Nephron progenitor cell (in vitro differentiated cells): ENCODE results near the gene ENPP1.

Experiments used
- DNase-seq: peaks from one replicate; pipeline ENCODE4 v3.0.0; 2021
- H3K27ac Mint-ChIP-seq: 2 replicates; pipeline ENCODE4 v1.8.0; 2021; ENCODE audit warnings: mild to moderate bottlenecking, moderate library complexity, mixed read lengths
- H3K27me3 Mint-ChIP-seq: 2 replicates; pipeline ENCODE4 v1.8.0; 2021; ENCODE audit warnings: mild to moderate bottlenecking, low read depth, mixed read lengths; ENCODE audit not compliant: poor library complexity
- H3K36me3 Mint-ChIP-seq: 2 replicates; pipeline ENCODE4 v1.8.0; 2021; ENCODE audit warnings: low read depth, mixed read lengths
- H3K4me1 Mint-ChIP-seq: 2 replicates; pipeline ENCODE4 v1.8.0; 2021; ENCODE audit warnings: mixed read lengths
- H3K4me3 Mint-ChIP-seq: 2 replicates; pipeline ENCODE4 v1.8.0; 2021; ENCODE audit warnings: mild to moderate bottlenecking, moderate library complexity, mixed read lengths
- H3K9me3 Mint-ChIP-seq: 2 replicates; pipeline ENCODE4 v1.8.0; 2021; ENCODE audit warnings: mild to moderate bottlenecking, moderate library complexity, mixed read lengths
- TF ChIP-seq, protein P1 (sequence below): fragments of 200-600 bp; sonication (generic); IDR thresholded peaks from 2 replicates; pipeline ENCODE4 v1.5.0; 2021; ENCODE audit warnings: antibody characterized with exemption

Gene ENPP1

DNA sequence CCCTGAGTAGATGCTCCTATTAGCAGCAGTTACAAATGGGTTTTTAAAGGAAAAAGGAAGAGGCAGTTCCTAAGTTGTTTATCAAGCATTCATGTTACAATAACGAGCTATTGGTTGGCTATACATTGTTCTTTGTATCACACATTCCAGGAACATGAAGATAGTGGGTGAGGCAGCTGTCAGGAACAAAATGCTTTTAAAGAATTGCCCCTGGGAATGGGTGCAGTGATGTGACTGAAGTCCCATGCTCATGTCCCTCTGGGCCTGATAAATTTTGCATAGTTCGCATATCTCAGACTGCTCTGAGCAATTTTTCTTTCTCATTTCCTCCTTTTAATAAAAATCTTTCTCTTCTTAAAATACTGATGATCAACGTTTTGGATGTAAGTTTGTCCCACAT lies 3.7 kb downstream of the ENPP1 start:
- Mint-ChIP-seq H3K27ac (no peak overlapping the region), H3K4me1 (peaks cover 29% of the 10 kb centered on the region), H3K27me3 (peaks cover 18% of the 10 kb centered on the region), H3K4me3 (no peak overlapping the region), H3K36me3 (no peaks in the 10 kb centered on the region), H3K9me3 (no peaks in the 10 kb centered on the region)
- no peak for DNase-seq
- TF ChIP-seq, protein P1, sequence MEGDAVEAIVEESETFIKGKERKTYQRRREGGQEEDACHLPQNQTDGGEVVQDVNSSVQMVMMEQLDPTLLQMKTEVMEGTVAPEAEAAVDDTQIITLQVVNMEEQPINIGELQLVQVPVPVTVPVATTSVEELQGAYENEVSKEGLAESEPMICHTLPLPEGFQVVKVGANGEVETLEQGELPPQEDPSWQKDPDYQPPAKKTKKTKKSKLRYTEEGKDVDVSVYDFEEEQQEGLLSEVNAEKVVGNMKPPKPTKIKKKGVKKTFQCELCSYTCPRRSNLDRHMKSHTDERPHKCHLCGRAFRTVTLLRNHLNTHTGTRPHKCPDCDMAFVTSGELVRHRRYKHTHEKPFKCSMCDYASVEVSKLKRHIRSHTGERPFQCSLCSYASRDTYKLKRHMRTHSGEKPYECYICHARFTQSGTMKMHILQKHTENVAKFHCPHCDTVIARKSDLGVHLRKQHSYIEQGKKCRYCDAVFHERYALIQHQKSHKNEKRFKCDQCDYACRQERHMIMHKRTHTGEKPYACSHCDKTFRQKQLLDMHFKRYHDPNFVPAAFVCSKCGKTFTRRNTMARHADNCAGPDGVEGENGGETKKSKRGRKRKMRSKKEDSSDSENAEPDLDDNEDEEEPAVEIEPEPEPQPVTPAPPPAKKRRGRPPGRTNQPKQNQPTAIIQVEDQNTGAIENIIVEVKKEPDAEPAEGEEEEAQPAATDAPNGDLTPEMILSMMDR, result no peak

GRCh38 chr6:131813991-131814390 lies 6.2 kb downstream of the ENPP1 start:
- TF ChIP-seq, protein P1, result no peak
- peaks cover 3% of the 10 kb centered on the region for H3K27me3 Mint-ChIP-seq
- H3K4me3 Mint-ChIP-seq, result no peak overlapping the region
- H3K27ac Mint-ChIP-seq, result no peak overlapping the region
- DNase-seq, result no peak
- no peaks in the 10 kb centered on the region for H3K9me3 Mint-ChIP-seq
- H3K4me1 Mint-ChIP-seq, result peaks cover 13% of the 10 kb centered on the region
- H3K36me3 Mint-ChIP-seq, result no peaks in the 10 kb centered on the region

GRCh38 chr6:131816869-131817268 lies 9.0 kb downstream of the ENPP1 start:
- no peaks in the 10 kb centered on the region for H3K36me3 Mint-ChIP-seq
- H3K4me1 Mint-ChIP-seq, result peaks cover 13% of the 10 kb centered on the region
- no peak overlapping the region for H3K4me3 Mint-ChIP-seq
- no peak for DNase-seq
- no peaks in the 10 kb centered on the region for H3K9me3 Mint-ChIP-seq
- H3K27me3 Mint-ChIP-seq, result no peaks in the 10 kb centered on the region
- H3K27ac Mint-ChIP-seq, result no peak overlapping the region
- TF ChIP-seq, protein P1, result no peak

GRCh38 chr6:131819572-131820124 lies 11.8 kb downstream of the ENPP1 start:
- Mint-ChIP-seq H3K36me3 (no peaks in the 10 kb centered on the region), H3K27ac (no peak overlapping the region), H3K4me3 (no peak overlapping the region), H3K9me3 (no peaks in the 10 kb centered on the region), H3K27me3 (peaks cover 3% of the 10 kb centered on the region), H3K4me1 (peaks cover 6% of the 10 kb centered on the region)
- TF ChIP-seq, protein P1, result no peak
- DNase-seq, result no peak

GRCh38 chr6:131821010-131821807 lies 13.4 kb downstream of the ENPP1 start:
- no peak overlapping the region for H3K4me3 Mint-ChIP-seq
- H3K27me3 Mint-ChIP-seq, result peaks cover 3% of the 10 kb centered on the region
- DNase-seq, result no peak
- H3K36me3 Mint-ChIP-seq, result no peaks in the 10 kb centered on the region
- H3K9me3 Mint-ChIP-seq, result no peaks in the 10 kb centered on the region
- H3K27ac Mint-ChIP-seq, result no peak overlapping the region
- TF ChIP-seq, protein P1, result no peak
- H3K4me1 Mint-ChIP-seq, result peaks cover 3% of the 10 kb centered on the region

DNA sequence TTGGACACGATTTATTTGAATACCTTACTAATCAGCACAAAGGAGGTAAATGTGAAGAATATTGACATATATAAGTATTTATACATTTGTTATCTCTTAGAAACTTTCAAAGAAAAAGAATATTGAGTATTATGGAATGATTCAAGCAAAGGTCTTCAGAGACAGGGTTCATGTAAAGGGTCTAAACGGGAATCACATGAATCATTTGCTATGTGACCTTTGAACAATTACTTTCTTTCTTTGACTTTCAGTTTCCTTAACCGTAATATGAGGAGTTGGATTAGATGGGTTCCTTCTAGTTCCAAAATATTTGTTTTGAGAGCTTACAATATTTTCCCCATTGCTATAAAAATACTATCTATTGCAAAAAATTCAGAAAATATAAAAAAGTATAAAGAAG lies 14.3 kb downstream of the ENPP1 start:
- Mint-ChIP-seq H3K9me3 (no peaks in the 10 kb centered on the region), H3K4me1 (no peaks in the 10 kb centered on the region), H3K36me3 (no peaks in the 10 kb centered on the region), H3K27me3 (peaks cover 3% of the 10 kb centered on the region), H3K27ac (no peak overlapping the region), H3K4me3 (no peak overlapping the region)
- TF ChIP-seq, protein P1, result no peak
- no peak for DNase-seq
